SIG-M5 treated with dmso at 0.1 percent for 504 hours (cell line): Measurements from ENCODE around the gene C4orf51.

Source experiments
- DNase-seq: peaks from one replicate; lab custom pipeline; 2025; ENCODE audit not compliant: unreplicated experiment; lab: John Stamatoyannopoulos, UW

Gene C4orf51

DNA sequence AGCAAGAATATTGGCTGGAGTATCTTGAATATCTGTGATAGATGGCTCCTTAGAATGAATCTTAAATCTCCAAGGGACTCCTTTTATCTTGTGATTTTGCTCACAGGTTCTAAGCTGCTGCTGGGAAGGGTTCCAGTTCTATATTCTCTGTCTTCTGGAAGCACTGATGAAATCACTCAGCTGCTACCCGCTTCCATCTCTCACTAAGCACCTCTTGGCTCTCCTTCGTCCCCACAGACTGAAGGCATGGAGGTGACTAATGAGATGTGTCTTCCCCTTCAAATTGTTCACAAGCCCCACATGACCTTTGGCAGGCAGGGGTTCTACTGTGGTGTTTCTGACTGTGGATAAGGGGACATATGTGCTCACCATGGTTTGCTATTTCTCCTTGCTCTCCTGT lies 75.9 kb downstream of the C4orf51 start:
- DNase-seq = no peak

- DNase-seq = no peak
Observed at GRCh38 chr4:145756244-145756643, 76.3 kb downstream of the C4orf51 start.

DNA sequence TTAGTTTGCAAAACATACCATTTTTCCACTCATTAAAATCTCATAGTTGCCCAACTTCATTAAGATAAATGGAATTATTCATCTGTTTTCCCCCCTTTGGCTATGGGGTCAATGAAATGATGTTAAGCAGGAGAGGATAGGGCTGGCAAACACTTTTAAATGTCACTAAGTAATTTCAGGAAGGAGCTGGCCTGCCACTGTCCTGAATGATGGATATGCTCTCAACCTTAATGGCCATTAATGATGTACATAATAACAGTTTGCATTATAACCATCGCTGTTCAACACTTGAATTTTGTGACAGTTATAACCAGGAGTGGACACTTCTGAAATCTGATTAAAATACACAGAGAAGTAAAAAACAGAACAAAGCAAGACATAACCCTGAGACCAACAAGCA lies 77.2 kb downstream of the C4orf51 start:
- no peak for DNase-seq

GRCh38 chr4:145760176-145760575 lies 80.2 kb downstream of the C4orf51 start:
- DNase-seq = no peak

- no peak for DNase-seq
Observed at GRCh38 chr4:145760961-145761929, 81.3 kb downstream of the C4orf51 start.

DNA sequence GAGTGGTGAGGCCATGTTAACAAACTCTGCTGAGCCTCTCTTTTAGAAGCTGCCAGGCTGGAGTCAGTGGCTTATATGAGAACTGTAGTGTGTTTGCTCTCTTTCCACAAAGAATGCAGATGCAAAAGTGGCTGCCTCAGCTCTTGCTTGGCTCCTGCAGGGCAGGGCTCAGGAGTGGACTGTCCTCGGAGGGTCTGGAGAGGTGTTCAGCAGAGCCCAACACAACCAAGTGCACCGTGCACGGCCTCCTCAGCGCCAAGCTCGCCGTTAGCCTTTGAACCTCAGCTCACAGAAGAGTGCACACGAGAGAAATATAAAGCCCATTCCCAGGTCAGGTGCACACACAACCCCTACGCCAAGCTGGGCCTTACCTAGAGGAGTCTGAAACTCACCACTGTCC lies 82.8 kb downstream of the C4orf51 start:
- no peak for DNase-seq

- DNase-seq = no peak
Observed at GRCh38 chr4:145763399-145763798, 83.5 kb downstream of the C4orf51 start.

- DNase-seq = no peak
Observed at GRCh38 chr4:145766273-145766672, 86.3 kb downstream of the C4orf51 start.

DNA sequence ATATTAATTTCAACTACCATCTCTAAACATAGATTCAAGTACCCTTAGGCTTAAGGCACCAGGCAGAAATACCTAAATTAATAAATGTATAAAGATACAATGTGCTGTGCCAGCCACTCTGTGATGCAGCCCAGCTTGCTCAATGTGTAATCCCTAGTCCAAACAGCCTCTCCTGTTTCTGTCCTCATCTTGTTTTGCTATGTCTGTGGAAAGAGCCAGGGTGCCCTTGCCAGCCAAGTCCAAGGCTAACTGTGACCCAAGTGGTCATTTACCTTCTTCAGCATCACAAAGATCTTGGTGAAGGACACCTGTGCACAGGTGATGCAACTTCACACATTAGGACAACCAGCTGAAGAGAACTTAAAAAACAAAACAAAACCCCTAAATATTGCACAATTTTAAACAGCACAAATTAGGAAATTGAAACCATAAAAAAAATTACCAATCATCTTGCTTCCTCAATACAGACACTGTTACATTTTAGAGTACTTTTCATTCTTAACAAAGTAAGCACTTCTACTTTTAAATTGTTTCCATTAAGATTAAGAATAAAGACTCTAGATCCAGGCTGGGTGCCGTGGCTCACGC lies 89.6 kb downstream of the C4orf51 start:
- DNase-seq = peak; percentile 26

DNA sequence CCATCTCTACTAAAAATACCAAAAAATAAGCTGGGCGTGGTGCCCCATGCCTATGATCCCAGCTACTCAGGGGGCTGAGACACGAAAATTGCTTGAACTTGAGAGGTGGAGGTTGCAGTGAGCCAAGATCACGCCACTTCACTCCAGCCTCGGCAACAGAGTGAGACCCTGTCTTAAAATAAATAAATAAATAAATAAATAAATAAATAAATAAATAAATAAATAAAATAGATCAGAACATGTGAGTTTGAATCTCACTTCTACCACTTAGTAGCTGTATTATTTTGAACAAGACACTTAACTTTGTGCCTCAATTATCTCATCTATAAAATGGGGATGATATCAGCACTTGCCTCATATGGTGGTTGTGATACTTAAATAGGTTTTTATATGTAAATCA lies 90.2 kb downstream of the C4orf51 start:
- no peak for DNase-seq

DNA sequence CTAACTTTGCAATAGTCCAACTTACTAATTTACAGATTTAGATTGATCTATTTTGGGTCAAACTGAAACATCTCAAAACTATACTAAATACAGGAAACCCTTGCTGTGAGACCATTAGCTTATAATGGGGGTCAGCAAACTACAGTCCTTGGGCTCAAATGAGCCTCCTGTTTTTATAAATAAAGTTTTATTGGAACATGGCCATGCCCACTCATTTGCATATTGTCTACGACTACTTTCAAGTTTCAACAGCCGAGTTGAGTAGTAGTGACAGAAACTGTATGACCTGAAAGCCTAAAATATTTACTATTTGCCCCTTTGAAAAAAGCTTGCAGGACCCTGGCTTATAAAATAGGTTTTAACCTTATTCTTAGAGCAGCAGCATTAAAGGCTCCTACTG lies 92.4 kb downstream of the C4orf51 start:
- no peak for DNase-seq

- no peak for DNase-seq
Observed at GRCh38 chr4:145773581-145774234, 93.8 kb downstream of the C4orf51 start.

DNA sequence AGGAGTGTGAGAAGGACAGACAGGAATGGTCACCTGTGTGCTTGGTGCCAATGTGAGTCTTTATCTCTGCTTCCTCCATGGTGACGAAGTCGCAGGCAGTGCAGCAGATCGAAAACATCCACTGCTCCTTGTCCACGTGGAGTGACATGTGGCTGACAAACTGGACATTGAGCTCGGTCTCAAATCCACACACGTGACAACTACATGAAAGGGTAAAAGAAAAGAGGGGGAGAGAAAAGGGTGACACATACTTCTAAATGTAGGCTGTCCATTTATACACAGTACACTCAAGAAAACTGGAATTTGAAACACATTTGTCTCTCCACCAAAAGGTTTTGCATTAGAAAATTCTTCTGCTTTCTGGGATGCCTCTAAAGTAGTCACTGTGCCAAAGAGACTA lies 94.5 kb downstream of the C4orf51 start:
- no peak for DNase-seq

DNA sequence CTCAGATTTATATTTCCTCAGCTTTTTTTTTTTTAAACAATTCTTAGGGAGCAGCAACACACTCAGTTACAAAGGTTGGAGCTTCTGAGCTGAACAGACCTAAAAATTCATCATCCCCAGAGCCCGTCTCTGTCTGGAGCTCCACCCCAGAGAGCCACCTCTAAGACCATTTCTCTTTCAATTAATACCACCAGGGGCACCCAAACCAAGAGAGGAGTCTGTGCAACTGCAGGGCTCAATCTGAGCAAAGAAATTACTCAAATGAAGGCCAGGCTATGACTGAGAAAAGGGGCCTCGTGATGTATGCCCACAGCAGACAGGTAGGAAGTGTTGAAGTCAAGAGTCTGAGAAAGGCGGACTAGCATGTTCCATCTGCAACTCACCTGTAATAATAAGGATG lies 95.5 kb downstream of the C4orf51 start:
- no peak for DNase-seq

DNA sequence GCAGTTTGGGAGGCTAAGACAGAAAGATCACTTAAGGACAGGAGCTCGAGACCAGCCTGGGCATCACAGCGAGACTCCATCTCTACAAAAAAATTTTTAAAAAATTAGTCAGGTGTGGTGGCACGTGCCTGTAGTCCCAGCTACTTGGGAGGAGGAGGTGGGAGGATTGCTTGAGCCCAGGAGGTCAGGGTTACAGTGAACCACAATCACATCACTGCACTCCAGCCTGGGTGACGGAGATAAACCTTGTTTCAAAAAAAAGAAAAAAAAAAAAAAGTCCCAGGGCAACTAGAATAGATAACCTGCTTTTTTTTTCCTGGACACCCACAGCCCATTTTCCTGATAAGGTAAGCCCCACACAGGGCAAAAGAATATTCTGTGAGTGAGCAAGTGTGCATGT lies 96.3 kb downstream of the C4orf51 start:
- no peak for DNase-seq

GRCh38 chr4:145779319-145779801 lies 99.4 kb downstream of the C4orf51 start:
- no peak for DNase-seq

- DNase-seq = no peak
Observed at GRCh38 chr4:145781351-145781750, 101.4 kb downstream of the C4orf51 start.
